GM11168 (cell line): Measurements from ENCODE around the gene VSIG10L.

Experiments
- in situ Hi-C: fragments of 300-500 bp; cut with MboI; formaldehyde crosslinking; loops from one replicate; pipeline ENCODE4 v1.12.0; 2022; ENCODE audit warnings: low sequenced_read_pairs; ENCODE audit not compliant: unreplicated experiment

The VSIG10L gene

GRCh38 chr19:51320280-51320657 lies 21.7 kb downstream of the VSIG10L start:
- in situ Hi-C loops = no loop called here

- in situ Hi-C loops = no loop called here
These were observed 22.2 kb downstream of the VSIG10L start for GRCh38 chr19:51319649-51320279.

- in situ Hi-C loops = no loop called here
These were observed 23.0 kb downstream of the VSIG10L start for GRCh38 chr19:51318687-51319648.

- in situ Hi-C loops = no loop called here
These were observed 24.0 kb downstream of the VSIG10L start for GRCh38 chr19:51317968-51318367.

- in situ Hi-C loops = no loop called here
These were observed 24.6 kb downstream of the VSIG10L start for GRCh38 chr19:51317376-51317775.

- in situ Hi-C loops = no loop called here
These were observed 25.3 kb downstream of the VSIG10L start for GRCh38 chr19:51316688-51317087.

GRCh38 chr19:51311351-51312257 lies 30.3 kb downstream of the VSIG10L start, which contains the start of gene IGLON5:
Gene IGLON5 (plus strand): TSS chr19:51311644. CDS start chr19:51311848, 204 bp downstream.
- in situ Hi-C loops = no loop called here

GRCh38 chr19:51305479-51305878 lies 36.5 kb downstream of the VSIG10L start:
- in situ Hi-C loops = no loop called here

- in situ Hi-C loops = no loop called here
These were observed 40.7 kb downstream of the VSIG10L start for GRCh38 chr19:51301266-51301665.

- in situ Hi-C loops = no loop called here
These were observed 44.5 kb downstream of the VSIG10L start for GRCh38 chr19:51297406-51297805.

GRCh38 chr19:51296336-51297093 lies 45.4 kb downstream of the VSIG10L start:
- in situ Hi-C loops = no loop called here

- in situ Hi-C loops = no loop called here
These were observed 46.4 kb downstream of the VSIG10L start for GRCh38 chr19:51295382-51296126.

- in situ Hi-C loops = no loop called here
These were observed 47.0 kb downstream of the VSIG10L start for GRCh38 chr19:51294977-51295375.

- in situ Hi-C loops = no loop called here
These were observed 47.5 kb downstream of the VSIG10L start for GRCh38 chr19:51294211-51294976.

GRCh38 chr19:51293571-51294210 lies 48.2 kb downstream of the VSIG10L start:
- in situ Hi-C loops = no loop called here

- in situ Hi-C loops = no loop called here
These were observed 49.0 kb downstream of the VSIG10L start for GRCh38 chr19:51292971-51293370.

GRCh38 chr19:51289635-51290034 lies 52.3 kb downstream of the VSIG10L start:
- in situ Hi-C loops = no loop called here

GRCh38 chr19:51285682-51286081 lies 56.3 kb downstream of the VSIG10L start:
- in situ Hi-C loops = no loop called here
